K562 (cell line): ENCODE data around the gene LEO1. TPM values are rescaled to one million over a fixed set of nuclear protein-coding genes. Genes with fewer than 3 reads are reported as not detected.
A peak's percentile ranks its signal among the peaks of the same experiment; 100 is the strongest.

Experiments
- ARID3A ChIP-seq: IDR thresholded peaks from 2 replicates; pipeline ENCODE4 v1.6.1; 2012; ENCODE audit warnings: low read depth, low read length, improper control_type of control experiment, borderline replicate concordance
- ATF3 ChIP-seq, 2 experiments: fragments of 450-650 bp in 1 of 2; sonication (generic) in 1 of 2; formaldehyde crosslinking in 1 of 2; IDR thresholded peaks in 1 of 2; conservative IDR thresholded peaks in 1 of 2; 2 replicates each; pipeline versions ENCODE4 v1.6.1 to v1.8.1; 2016 to 2023; ENCODE audit warnings: mild to moderate bottlenecking in 2 of 2, moderate library complexity in 2 of 2, inconsistent platforms in 1 of 2, missing genetic modification reagents in 1 of 2
- CAMTA2 ChIP-seq: fragments of 250-450 bp; sonication (Bioruptor Pico); conservative IDR thresholded peaks from 2 replicates; pipeline ENCODE4 v1.5.1; 2022
- FOS ChIP-seq: IDR thresholded peaks from 3 replicates; pipeline ENCODE4 v1.6.1; 2011; ENCODE audit not compliant: insufficient read length; ENCODE audit errors: extremely low read depth
- FOXJ2 ChIP-seq: fragments of 200-800 bp; sonication (Bioruptor generic); IDR thresholded peaks from 2 replicates; pipeline ENCODE4 v1.6.1; 2016; ENCODE audit warnings: missing genetic modification characterization, missing compliant biosample characterization
- HDAC6 ChIP-seq: IDR thresholded peaks from 2 replicates; pipeline ENCODE4 v1.6.1; 2012; ENCODE audit warnings: low read depth, mild to moderate bottlenecking, control low read depth, inconsistent platforms, low read length, moderate library complexity
- MAZ ChIP-seq, 2 experiments: fragments of 450-650 bp in 1 of 2; sonication (generic) in 1 of 2; formaldehyde crosslinking; IDR thresholded peaks in 1 of 2; conservative IDR thresholded peaks in 1 of 2; 2 replicates each; pipeline versions ENCODE4 v1.4.0 to v1.5.0; 2020; ENCODE audit warnings: mild to moderate bottlenecking in 1 of 2, missing genetic modification reagents in 1 of 2
- MYBL2 ChIP-seq, 2 experiments: fragments of 450-650 bp in 1 of 2; sonication (generic) in 1 of 2; formaldehyde crosslinking in 1 of 2; IDR thresholded peaks; 2 replicates each; pipeline versions ENCODE4 v1.6.1 to v1.8.1; 2017 to 2022; ENCODE audit warnings: borderline replicate concordance in 1 of 2, inconsistent platforms in 1 of 2, low read depth in 1 of 2, mild to moderate bottlenecking in 1 of 2, missing genetic modification reagents in 1 of 2, moderate library complexity in 1 of 2
- NCOA4 ChIP-seq: fragments of 450-650 bp; IDR thresholded peaks from 2 replicates; pipeline ENCODE4 v1.6.1; 2018; ENCODE audit warnings: mild to moderate bottlenecking; ENCODE audit not compliant: partially characterized antibody
- PTBP1 ChIP-seq: fragments of 200-400 bp; formaldehyde crosslinking; IDR thresholded peaks from 2 replicates; pipeline ENCODE4 v1.6.1; 2017; ENCODE audit warnings: low read depth, low read length
- RNF2 ChIP-seq: sonication (generic); IDR thresholded peaks from 2 replicates; pipeline ENCODE4 v1.6.1; 2016
- SP1 ChIP-seq: sonication (generic); formaldehyde crosslinking; IDR thresholded peaks from 2 replicates; pipeline ENCODE4 v1.8.1; 2022; ENCODE audit warnings: mild to moderate bottlenecking, missing genetic modification reagents
- TGIF2 ChIP-seq: sonication (generic); formaldehyde crosslinking; IDR thresholded peaks from 2 replicates; pipeline ENCODE4 v1.8.1; 2022; ENCODE audit warnings: mild to moderate bottlenecking, missing genetic modification reagents, moderate library complexity
- TRIM28 ChIP-seq: fragments of 450-650 bp; IDR thresholded peaks from 2 replicates; pipeline ENCODE4 v1.6.1; 2017
- ZNF197 ChIP-seq: fragments of 200-800 bp; sonication (Bioruptor generic); IDR thresholded peaks from 2 replicates; pipeline ENCODE4 v1.6.1; 2016; ENCODE audit warnings: low read depth, missing genetic modification characterization, missing compliant biosample characterization
- ZNF212 ChIP-seq: fragments of 450-650 bp; formaldehyde crosslinking; IDR thresholded peaks from 2 replicates; pipeline ENCODE4 v1.4.0; 2020; ENCODE audit warnings: mild to moderate bottlenecking
- ZNF282 ChIP-seq: sonication (generic); formaldehyde crosslinking; IDR thresholded peaks from 2 replicates; pipeline ENCODE4 v1.8.1; 2023; ENCODE audit warnings: missing genetic modification reagents
- ZNF316 ChIP-seq: fragments of 450-650 bp; IDR thresholded peaks from 2 replicates; pipeline ENCODE4 v1.6.1; 2016
- ZNF347 ChIP-seq: fragments of 450-650 bp; formaldehyde crosslinking; IDR thresholded peaks from 2 replicates; pipeline ENCODE4 v1.4.0; 2020; ENCODE audit warnings: low read depth, mild to moderate bottlenecking, moderate library complexity
- ZNF444 ChIP-seq: fragments of 250-450 bp; sonication (Bioruptor Pico); IDR thresholded peaks from 2 replicates; pipeline ENCODE4 v1.4.0; 2020; ENCODE audit warnings: mild to moderate bottlenecking, moderate library complexity
- ZNF639 ChIP-seq, 2 experiments: fragments of 200-800 bp in 1 of 2; sonication (Bioruptor generic) in 1 of 2; sonication (generic) in 1 of 2; formaldehyde crosslinking in 1 of 2; IDR thresholded peaks in 1 of 2; conservative IDR thresholded peaks in 1 of 2; 2 replicates each; pipeline versions ENCODE4 v1.5.0 to v1.6.1; 2016 to 2020; ENCODE audit warnings: missing compliant biosample characterization in 1 of 2, missing genetic modification characterization in 1 of 2, missing genetic modification reagents in 1 of 2
- ZNF668 ChIP-seq: fragments of 250-450 bp; sonication (Bioruptor Pico); IDR thresholded peaks from 2 replicates; pipeline ENCODE4 v1.8.0; 2022; ENCODE audit warnings: mild to moderate bottlenecking, inconsistent platforms
- ZNF717 ChIP-seq: fragments of 250-450 bp; sonication (Bioruptor Pico); IDR thresholded peaks from 2 replicates; pipeline ENCODE4 v1.5.0; 2021
- ZNF76 ChIP-seq: fragments of 250-450 bp; sonication (Bioruptor Pico); IDR thresholded peaks from 2 replicates; pipeline ENCODE4 v1.4.0; 2020; ENCODE audit warnings: mild to moderate bottlenecking, moderate library complexity, borderline replicate concordance
- polyA plus RNA-seq, 8 experiments: library from polyadenylated mRNA; depleted of rRNA in 4 of 8; stranded (reverse) in 5 of 8; unstranded in 3 of 8; fragments of >200 nt; fragmentation: Nextera tagmentation in 2 of 8; fragmentation: Illumina TruSeq in 1 of 8; extraction: Ambion mirVana in 2 of 8; extraction: Trizol in 1 of 8; gene quantifications; 2 replicates each; pipeline versions ENCODE4 v1.2.1 to v1.2.3, GENCODE V29; 2011 to 2014; ENCODE audit warnings: inconsistent platforms in 1 of 8, missing spikeins in 1 of 8
- total RNA-seq, 7 experiments: library from RNA; depleted of rRNA in 6 of 7; stranded (reverse); fragments of >200 nt in 6 of 7; fragmentation: Illumina TruSeq in 2 of 7; extraction: Trizol in 2 of 7; gene quantifications; 2 replicates each; pipeline versions ENCODE4 v1.2.1 to v1.2.3, GENCODE V29; 2011 to 2021; ENCODE audit warnings: low replicate concordance in 1 of 7

The LEO1 gene
- total and polyA plus RNA-seq, 9 of the 15 experiments (the other 6 are each of a cell fraction or from before 2014, with no cell fraction given), result 8.4 to 48.3 (median 37.9) TPM

DNA sequence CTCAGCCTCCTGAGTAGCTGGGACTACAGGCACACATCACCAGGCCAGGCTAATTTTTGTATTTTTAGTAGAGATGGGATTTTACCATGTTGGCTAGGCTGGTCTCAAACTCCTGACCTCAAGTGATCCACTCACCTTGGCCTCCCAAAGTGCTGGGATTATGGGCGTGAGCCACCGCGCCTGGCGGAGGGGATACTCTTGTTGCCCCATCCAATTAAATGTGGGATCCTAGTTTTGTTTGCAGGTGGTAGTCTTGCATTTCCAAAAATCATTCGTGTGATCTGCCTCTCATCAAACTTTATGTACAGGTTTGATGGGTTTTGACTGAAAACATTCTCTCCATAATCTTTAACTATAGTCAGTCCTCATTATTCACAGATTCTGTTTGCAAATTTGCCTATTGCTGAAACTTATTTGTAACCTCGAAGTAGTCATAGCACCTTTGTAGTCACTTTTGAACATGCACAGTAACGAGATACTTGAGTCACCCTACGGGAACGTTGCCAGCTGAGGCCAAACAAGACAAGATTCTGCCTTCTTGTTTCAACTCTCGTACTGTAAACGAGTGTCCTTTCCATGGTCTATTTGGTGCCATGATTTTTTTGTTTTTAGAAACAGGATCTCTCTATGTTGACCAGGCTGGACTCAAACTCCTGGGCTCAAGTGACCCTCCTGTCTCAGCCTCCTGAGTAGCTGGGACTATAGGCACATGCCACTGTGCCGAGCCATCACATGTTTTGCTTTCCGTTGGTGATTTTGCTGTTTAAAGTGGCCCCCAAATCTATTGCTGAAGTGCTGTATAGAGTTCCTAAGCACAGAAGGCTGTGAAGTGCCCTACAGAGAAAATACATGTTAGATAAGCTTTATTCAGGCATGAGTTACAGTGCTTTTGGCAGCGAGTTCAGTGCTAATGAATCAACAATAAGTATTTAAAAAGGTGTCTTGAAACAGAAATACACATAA is 39.3 kb upstream of the LEO1 start (continued):
- TF ChIP-seq ZNF639 (CRISPR knock-in tag; conservative IDR thresholded peaks at IDR 0.05 in 1 of 2, IDR thresholded peaks at IDR 0.05 in 1 of 2) (peak in 1 of 2 experiments; percentile 45; a peak in 1 of 4 replicates), MYBL2 (IDR thresholded peaks at IDR 0.05; ENCODE audit: low read depth) (no peak), MYBL2 (CRISPR knock-in tag; IDR thresholded peaks at IDR 0.05; ENCODE audit: borderline replicate concordance) (no peak), TGIF2 (CRISPR knock-in tag) (no peak), HDAC6 (no peak), ZNF212 (CRISPR knock-in tag) (no peak), PTBP1 (no peak), ZNF347 (CRISPR knock-in tag) (no peak), ATF3 (IDR thresholded peaks at IDR 0.05) (peak; percentile 74), ATF3 (CRISPR knock-in tag; conservative IDR thresholded peaks at IDR 0.05) (no peak), SP1 (CRISPR knock-in tag) (no peak), CAMTA2 (CRISPR knock-in tag) (no peak), ZNF316 (no peak), ARID3A (no peak), ZNF282 (no peak), FOXJ2 (tag) (peak; percentile 54; the same call in 1 of the 2 replicates), ZNF76 (CRISPR knock-in tag) (no peak), FOS (no peak), MAZ (CRISPR knock-in tag; conservative IDR thresholded peaks at IDR 0.05 in 1 of 2, IDR thresholded peaks at IDR 0.05 in 1 of 2) (no peak), ZNF668 (peak; percentile 79; the same call in 1 of the 2 replicates), ZNF197 (CRISPR knock-in tag) (no peak), TRIM28 (no peak), ZNF444 (CRISPR knock-in tag) (no peak), ZNF717 (CRISPR knock-in tag) (no peak), RNF2 (no peak), NCOA4 (no peak)
